HG02943 (cell line): ENCODE measurements around the gene FN3KRP.

Experiments used
- ATAC-seq: cut with Tn5 transposase; IDR thresholded peaks from one replicate; pipeline ENCODE4 v1.9.1; 2021; ENCODE audit warnings: mild to moderate bottlenecking, low read depth, moderate library complexity; ENCODE audit not compliant: unreplicated experiment

The FN3KRP gene

GRCh38 chr17:82775001-82775823 is 58.7 kb downstream of the FN3KRP start:
- no peak for ATAC-seq

- no peak for ATAC-seq
Measured at GRCh38 chr17:82776454-82776853, 59.9 kb downstream of the FN3KRP start.
